GM19395 (cell line): ENCODE measurements around the gene RASGRF2.
"Not testable (repeated sequence)": the region's sequence is repeated elsewhere in the genome, so short reads cannot be mapped to it uniquely, and the experiment has no call there.

Source experiments
- ATAC-seq: cut with Tn5 transposase; IDR thresholded peaks from one replicate; pipeline ENCODE4 v1.9.1; 2021; ENCODE audit warnings: mild to moderate bottlenecking, moderate library complexity; ENCODE audit not compliant: unreplicated experiment

Gene RASGRF2

DNA sequence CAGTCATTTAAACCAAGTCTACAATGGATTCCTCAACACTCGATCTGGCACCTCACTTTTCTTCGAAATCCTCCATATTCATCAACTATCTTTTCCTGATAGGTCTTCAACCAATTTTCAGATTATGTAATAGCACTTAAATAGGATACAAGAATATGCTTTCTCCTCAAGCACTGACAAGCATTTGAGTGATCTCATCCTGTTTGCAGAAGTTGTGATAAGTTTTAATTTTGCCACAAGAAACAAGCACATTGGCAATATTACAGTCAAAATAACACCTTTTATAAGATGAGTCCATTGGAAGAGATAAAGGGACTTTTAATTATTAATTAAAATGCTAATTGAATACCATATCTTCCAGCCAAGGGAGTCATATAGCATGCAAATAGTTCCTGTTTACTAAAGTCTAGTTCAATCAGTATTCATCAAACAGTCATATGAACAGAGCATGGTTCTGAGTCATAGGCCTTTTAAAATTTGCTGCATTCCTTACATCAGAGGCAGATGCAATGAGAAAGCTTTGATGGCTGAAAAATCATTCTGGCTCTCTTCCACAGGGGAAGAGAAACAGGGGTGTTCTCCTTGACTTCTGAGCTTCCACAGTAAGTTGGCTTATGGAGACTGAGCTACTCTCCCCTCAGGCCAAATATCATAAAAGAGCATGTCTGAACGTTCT, 308.5 kb downstream of the RASGRF2 start:
- ATAC-seq = no peak

DNA sequence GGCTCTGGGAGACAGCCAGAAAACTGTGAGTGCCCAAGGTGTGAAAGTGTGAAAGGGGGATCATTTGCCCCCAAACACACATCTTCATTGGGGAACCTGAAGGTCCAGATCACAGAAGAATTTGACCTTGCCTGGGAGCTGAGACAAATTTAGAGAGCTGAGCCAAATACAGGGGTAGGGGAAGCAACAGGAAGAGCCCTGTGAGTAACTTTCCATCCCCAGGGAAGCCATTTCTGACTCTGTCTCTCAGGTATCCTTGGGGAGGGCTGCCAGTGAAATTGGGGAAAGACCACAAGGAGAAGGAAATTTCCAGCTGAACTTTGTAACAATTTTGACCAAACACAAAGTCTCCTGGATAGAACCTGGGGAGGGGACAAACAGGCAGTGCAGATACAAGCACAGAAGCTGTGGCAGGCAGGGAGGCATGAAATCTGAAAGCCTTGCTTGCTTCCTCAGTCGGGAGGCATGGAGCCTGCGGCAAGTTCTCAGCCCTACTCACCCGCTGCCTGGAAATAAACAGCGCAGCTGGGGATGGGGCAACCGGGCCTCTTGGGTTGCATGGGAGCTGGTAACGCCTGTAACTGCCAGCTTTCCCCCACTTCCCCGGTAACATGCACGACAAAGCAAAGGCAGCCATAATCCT, 309.7 kb downstream of the RASGRF2 start:
- ATAC-seq = no peak

DNA sequence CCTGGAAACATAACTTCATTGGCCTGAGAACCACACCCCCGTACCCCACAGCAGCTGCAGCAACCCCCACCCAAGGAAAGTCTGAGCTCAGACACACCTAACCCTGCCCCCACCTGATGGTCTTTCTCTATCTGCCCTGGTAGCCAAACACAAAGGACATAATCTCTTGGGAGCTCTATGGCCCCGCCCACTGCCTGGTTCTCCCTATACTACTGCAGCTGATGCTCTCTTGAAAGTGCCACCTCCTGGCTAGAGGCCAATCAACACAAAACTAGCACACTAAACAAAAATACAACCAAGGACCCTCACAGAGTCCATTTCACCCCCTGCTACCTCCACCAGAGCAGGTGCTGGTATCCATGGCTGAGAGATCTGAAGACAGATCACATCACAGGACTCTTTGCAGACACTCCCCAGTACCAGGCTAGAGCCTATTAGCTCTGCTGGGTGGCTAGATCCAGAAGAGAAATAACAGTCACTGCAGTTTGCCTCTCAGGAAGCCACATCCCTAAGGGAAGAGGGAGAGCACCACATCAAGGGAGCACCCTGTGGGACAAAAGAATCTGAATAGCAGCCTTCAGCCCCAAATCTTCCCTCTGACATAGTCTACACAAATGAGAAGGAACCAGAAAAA, 310.3 kb downstream of the RASGRF2 start:
- ATAC-seq = not testable (repeated sequence)
